Measurements from ENCODE around the gene IL10RA.

- TF ChIP-seq EZH2 (IDR thresholded peaks at IDR 0.05) = no peak
- no peak for TF ChIP-seq POLR2AphosphoS5 (IDR thresholded peaks at IDR 0.05; ENCODE audit: borderline replicate concordance, low read depth, low read length)
- TF ChIP-seq FOXP2 (optimal IDR thresholded peaks at IDR 0.05; ENCODE audit: control extremely low read depth, extremely low read length, insufficient read depth) = no peak
These were observed 29.9 kb downstream of the IL10RA start for GRCh38 chr11:118016104-118016503.

Measured in SK-N-MC (cell line).